OCI-M2 (cell line): ENCODE data around the gene PAFAH2.

Experiments
- DNase-seq: peaks from one replicate; lab custom pipeline; 2025; ENCODE audit not compliant: unreplicated experiment; lab: John Stamatoyannopoulos, UW

The PAFAH2 gene

DNA sequence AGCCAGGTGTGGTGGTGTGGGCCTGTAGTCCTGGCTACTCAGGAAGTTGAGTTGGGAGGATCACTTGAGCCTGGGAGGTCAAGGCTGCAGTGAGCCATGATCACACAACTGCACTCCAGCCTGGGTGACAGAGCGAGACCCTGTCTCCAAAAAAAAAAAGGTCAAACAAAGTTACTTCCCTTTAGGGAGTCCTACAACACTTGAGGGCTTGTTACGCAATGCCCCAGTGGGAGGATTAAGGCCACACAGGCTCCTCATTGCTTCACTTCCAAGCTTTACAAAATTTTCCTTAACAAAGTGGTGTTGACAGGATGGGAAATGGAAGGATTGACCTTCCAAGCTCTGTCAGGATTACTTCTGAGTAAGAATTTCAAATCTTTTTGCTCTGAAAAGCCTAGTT, 17.5 kb upstream of the PAFAH2 start:
- no peak for DNase-seq

DNA sequence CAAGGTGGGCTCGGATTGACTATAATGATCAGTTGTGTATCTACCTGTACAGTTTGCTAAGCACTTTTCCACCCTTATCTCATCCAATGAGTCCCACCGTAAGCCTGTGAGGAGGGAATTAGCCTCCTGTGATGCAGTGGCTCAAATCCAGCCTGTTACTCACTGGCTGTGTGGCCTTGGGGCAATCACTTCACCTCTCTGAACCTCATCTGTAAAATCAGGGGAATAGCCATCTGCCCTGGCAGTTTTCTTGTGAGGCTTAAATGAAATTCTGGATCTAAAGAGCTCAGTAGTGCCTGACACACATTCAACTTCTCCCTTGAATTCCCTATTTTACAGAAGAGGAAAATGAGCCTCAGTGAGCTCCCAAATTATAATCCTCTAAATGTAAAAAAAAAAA, 16.3 kb upstream of the PAFAH2 start:
- no peak for DNase-seq

DNA sequence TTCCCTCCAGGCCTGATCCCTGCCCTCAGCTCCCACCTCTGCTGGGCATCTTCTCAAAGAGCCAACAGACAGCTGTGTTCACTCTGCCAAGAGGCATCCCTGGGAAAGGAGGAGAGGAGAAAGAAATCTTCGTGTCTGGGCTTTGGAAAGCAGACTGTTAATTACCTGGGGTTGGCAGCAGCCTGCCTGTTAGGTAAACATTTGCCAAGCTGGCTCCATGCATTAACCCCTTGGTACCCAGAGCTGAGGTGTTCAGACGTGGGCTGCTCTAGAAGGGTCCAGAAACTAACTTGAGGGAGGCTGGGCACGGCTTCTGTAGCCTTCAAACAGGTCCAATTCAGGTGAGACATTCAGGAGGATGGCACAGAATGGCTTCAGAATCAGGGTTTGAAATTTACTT, 15.0 kb upstream of the PAFAH2 start:
- DNase-seq = no peak

GRCh38 chr1:26010825-26011224, 13.0 kb upstream of the PAFAH2 start:
- no peak for DNase-seq

GRCh38 chr1:26009796-26010447, 12.1 kb upstream of the PAFAH2 start:
- DNase-seq = no peak

DNA sequence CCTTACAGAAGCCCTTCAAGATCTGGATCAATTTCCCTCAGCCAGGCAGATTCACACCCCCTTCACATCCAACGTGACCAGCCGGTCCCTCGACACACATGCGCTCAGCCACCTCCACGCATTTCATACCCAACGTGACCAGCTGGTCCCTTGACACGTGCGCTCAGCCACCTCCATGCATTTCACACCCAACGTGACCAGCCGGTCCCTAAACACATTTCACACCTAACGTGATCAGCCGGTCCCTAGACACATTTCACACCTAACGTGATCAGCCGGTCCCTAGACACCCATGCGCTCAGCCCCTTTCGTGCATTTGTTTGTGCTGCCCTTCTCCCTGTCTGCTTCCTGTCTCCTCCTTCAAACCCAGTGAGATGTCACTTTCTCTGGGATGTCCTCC, 8.8 kb upstream of the PAFAH2 start:
- no peak for DNase-seq

GRCh38 chr1:26005434-26006105, 7.7 kb upstream of the PAFAH2 start:
- DNase-seq = no peak

GRCh38 chr1:26003756-26004155, 5.9 kb upstream of the PAFAH2 start:
- DNase-seq = no peak

DNA sequence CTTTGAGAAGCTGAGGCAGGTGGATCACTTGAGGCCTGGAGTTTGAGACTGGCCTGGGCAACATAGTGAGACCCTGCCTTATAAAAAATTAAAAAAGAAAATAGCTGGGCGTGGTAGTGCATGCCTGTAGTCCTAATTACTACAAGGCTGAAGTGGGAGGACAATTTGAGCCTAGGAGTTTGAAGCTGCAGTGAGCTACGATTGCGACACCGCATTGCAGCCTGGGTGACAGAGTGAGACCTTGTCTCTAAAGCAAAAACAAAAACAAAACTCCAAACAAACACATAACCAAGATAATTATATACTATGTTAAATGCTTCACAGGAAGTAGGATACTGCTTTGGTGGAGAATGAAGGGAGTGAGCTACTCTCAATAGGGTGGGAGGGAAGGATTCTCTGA, 5.4 kb upstream of the PAFAH2 start:
- DNase-seq = no peak

GRCh38 chr1:25999041-25999800, 1.4 kb upstream of the PAFAH2 start:
- no peak for DNase-seq

GRCh38 chr1:25996966-25997827, 666 bp downstream of the PAFAH2 start:
- DNase-seq = no peak

GRCh38 chr1:25994402-25995150, 3.3 kb downstream of the PAFAH2 start:
- no peak for DNase-seq

DNA sequence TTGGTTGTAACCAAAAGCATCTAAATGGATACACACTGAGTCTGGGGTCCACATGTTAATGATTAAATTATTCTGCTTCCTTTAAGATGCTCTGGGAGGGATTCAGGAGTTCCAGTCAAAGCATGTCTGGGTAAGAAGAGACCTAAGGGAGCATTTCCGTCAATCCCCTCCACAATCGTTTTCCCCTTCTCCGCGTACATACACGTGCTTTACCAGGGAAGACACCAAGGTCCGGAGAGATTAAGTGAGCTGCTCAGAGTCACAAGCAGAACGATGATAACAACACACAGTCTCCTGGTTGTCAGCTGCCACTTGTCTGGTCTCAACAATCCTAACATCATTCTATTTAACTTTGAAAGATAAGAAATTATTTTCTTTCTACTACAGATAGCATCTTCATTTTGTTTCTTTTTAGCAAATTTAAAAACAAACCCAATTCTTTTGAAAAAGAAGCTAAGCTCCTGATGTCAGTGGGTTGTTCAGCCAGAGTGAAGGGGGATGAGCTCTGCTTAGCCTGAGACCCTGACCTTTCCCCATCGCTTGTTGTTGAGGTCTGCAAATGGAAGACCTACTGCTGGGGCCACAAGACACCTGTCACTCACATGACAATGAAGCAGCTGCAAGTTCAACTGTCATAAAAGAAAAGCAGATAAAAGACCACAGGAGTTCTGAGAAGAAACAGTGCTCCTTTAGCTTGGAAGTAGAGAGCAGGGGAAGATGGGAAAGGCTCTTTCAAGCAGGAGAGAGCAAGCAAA, 4.5 kb downstream of the PAFAH2 start:
- DNase-seq = no peak

- DNase-seq = no peak
These were observed 5.1 kb downstream of the PAFAH2 start for GRCh38 chr1:25992689-25993171.

- no peak for DNase-seq
These were observed 5.8 kb downstream of the PAFAH2 start for GRCh38 chr1:25991937-25992688.

DNA sequence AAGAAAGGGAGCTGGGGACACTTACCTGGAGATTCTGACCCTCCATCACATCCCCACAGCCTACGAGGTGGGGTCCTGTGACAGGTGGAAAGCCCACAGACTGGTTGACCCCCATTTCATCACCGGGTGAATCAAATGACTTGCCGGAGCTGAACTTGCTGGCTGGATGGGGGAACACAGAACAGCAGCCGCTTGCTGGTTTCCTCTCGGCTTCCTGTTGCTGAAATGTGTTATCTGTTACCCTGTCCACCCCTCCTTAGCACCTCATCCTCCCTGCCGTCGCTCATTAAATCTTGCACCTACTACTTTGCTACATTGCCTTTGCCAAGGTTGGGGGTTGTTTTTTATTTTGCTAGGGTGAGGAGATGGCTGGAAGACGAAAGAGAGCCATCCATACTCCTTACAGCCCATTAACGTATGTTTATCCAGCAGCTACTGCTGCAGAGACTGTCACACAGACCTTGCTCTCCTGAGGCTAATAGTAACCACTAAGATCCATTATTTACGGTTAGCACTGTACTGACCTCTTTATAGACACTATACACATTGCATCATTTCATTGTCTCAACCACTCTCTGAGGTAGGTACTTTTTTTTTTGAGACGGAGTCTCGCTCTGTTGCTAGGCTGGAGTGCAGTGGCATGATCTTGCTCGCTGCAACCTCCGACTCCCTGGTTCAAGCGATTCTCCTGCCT, 7.0 kb downstream of the PAFAH2 start:
- DNase-seq = no peak

GRCh38 chr1:25990251-25990650, 7.6 kb downstream of the PAFAH2 start:
- no peak for DNase-seq

DNA sequence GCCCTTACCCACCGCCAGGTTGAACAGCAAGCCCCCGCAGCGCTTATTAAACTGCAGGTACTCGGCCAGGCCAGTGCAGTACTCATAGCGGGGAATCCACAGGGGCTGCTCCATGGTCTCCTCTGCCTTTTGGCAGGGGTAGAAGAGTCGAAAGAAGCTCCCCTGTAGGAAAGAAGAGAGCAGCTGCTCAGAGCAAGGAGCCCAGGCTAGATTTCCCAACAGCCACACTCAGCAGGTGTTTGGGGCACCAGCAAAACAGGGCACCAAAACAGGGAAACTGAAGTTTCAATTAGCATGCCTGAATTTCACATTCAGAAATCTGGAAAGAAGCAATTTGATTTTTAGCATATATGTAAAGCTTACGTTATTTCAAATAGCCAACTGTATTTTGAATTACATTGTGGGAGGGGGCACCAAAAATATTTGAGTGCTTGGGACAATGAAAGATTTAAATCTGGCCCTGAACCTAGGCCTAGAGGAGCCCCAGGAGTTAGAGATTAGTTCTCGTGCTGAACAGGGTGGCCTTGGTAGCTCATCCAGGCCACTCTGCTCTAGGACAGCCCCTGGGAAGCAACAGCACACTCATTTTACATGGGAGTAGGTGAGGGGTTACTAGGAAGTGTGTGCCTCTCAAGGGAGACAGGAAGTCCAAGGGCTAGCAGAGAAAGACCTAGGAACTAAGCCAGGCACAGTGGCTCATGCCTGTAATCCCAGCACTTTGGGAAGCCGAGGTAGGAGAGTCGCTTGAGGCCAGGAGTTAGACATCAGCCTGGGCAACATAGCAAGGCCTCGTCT, 8.2 kb downstream of the PAFAH2 start:
- DNase-seq = no peak
